Activated CD4-positive, alpha-beta memory T cell treated with anti-CD3 and anti-CD28 coated beads, Interleukin-2, amount 10 ng/mL, durations not matched to agents 7 days and 5 days (primary cell): ENCODE results near the gene EDA2R. TPM values are rescaled to one million over a fixed set of nuclear protein-coding genes. Genes with fewer than 3 reads are reported as not detected.

Source experiments
- CTCF ChIA-PET: fragments of 350-600 bp; sonication (Branson Sonifier 250); formaldehyde crosslinking; loops from one replicate; lab custom pipeline; 2021; ENCODE audit warnings: antibody characterized with exemption, inconsistent platforms; lab: Charles Lee
- POLR2A ChIA-PET: fragments of 350-600 bp; sonication (Branson Sonifier 250); formaldehyde crosslinking; loops from one replicate; lab custom pipeline; 2021; ENCODE audit warnings: antibody characterized with exemption; lab: Charles Lee
- DNase-seq: peaks from one replicate; pipeline ENCODE4 v3.0.0-alpha.2; 2020
- H3K27ac Mint-ChIP-seq: one replicate; pipeline ENCODE4 v1.8.0; 2021; ENCODE audit warnings: mild to moderate bottlenecking, mixed read lengths
- H3K27me3 Mint-ChIP-seq: one replicate; pipeline ENCODE4 v1.8.0; 2021; ENCODE audit warnings: mixed read lengths
- H3K36me3 Mint-ChIP-seq: one replicate; pipeline ENCODE4 v1.8.0; 2021; ENCODE audit warnings: low read depth, mixed read lengths
- H3K4me1 Mint-ChIP-seq: one replicate; pipeline ENCODE4 v1.8.0; 2021; ENCODE audit warnings: mixed read lengths
- H3K4me3 Mint-ChIP-seq: one replicate; pipeline ENCODE4 v1.8.0; 2021; ENCODE audit warnings: mild to moderate bottlenecking, mixed read lengths
- H3K9me3 Mint-ChIP-seq: one replicate; pipeline ENCODE4 v1.8.0; 2021; ENCODE audit warnings: mixed read lengths
- total RNA-seq, 2 experiments: library from RNA; stranded (reverse); gene quantifications; one replicate each; pipeline ENCODE4 v1.2.3, GENCODE V29; 2021

The EDA2R gene
- 1 to 10 TPM; 2.5 to 2.8 TPM for total RNA-seq

GRCh38 chrX:66638591-66639500, at the start of gene EDA2R:
Gene EDA2R, minus strand, starts transcription at chrX:66639078. Its CDS starts 23,058 bp downstream, at chrX:66616020.
- ChIA-PET POLR2A (no interaction called here), CTCF (interaction anchor here (1.0 kb wide), 1 partner anchor 1110 kb away, joined by 3 read pairs; no protein-coding TSS in a partner anchor)
- H3K27ac Mint-ChIP-seq: peak within 1 kb of the TSS; percentile 67
- peak; percentile 45 for DNase-seq
- H3K4me1 Mint-ChIP-seq: peaks cover 22% of the 10 kb centered on the region
- H3K9me3 Mint-ChIP-seq: no peaks in the 10 kb centered on the region
- no peaks in the 10 kb centered on the region for H3K36me3 Mint-ChIP-seq
- no peaks in the 10 kb centered on the region for H3K27me3 Mint-ChIP-seq
- peak within 1 kb of the TSS; percentile 69 for H3K4me3 Mint-ChIP-seq

- no peaks in the 10 kb centered on the region for H3K4me1 Mint-ChIP-seq
- no peaks in the 10 kb centered on the region for H3K36me3 Mint-ChIP-seq
- DNase-seq: no peak
- no peak overlapping the region for H3K4me3 Mint-ChIP-seq
- no peak overlapping the region for H3K27ac Mint-ChIP-seq
- ChIA-PET POLR2A (no interaction called here), CTCF (no interaction called here)
- H3K9me3 Mint-ChIP-seq: no peaks in the 10 kb centered on the region
- H3K27me3 Mint-ChIP-seq: no peaks in the 10 kb centered on the region
Observed at GRCh38 chrX:66684196-66684595, 45.3 kb upstream of the EDA2R start.

- POLR2A ChIA-PET: no interaction called here
Observed at GRCh38 chrX:66680451-66680850, 41.6 kb upstream of the EDA2R start.

GRCh38 chrX:66677430-66677829, 38.6 kb upstream of the EDA2R start:
- H3K4me1 Mint-ChIP-seq: no peaks in the 10 kb centered on the region

More at GRCh38 chrX:66680451-66680850, 41.6 kb upstream of the EDA2R start:
- DNase-seq: no peak
- H3K4me3 Mint-ChIP-seq: no peak overlapping the region
- no peaks in the 10 kb centered on the region for H3K27me3 Mint-ChIP-seq
- CTCF ChIA-PET: no interaction called here
- no peaks in the 10 kb centered on the region for H3K9me3 Mint-ChIP-seq
- no peaks in the 10 kb centered on the region for H3K4me1 Mint-ChIP-seq
- no peaks in the 10 kb centered on the region for H3K36me3 Mint-ChIP-seq
- H3K27ac Mint-ChIP-seq: no peak overlapping the region

GRCh38 chrX:66676990-66677389, 38.1 kb upstream of the EDA2R start:
- CTCF ChIA-PET: no interaction called here

More at GRCh38 chrX:66677430-66677829, 38.6 kb upstream of the EDA2R start:
- Mint-ChIP-seq H3K4me3 (no peak overlapping the region), H3K27me3 (no peaks in the 10 kb centered on the region), H3K27ac (no peak overlapping the region), H3K36me3 (no peaks in the 10 kb centered on the region), H3K9me3 (no peaks in the 10 kb centered on the region)
- CTCF ChIA-PET: no interaction called here
- POLR2A ChIA-PET: no interaction called here
- no peak for DNase-seq

GRCh38 chrX:66676413-66676812, 37.5 kb upstream of the EDA2R start:
- ChIA-PET CTCF (no interaction called here), POLR2A (no interaction called here)
- Mint-ChIP-seq H3K4me3 (no peak overlapping the region), H3K27ac (no peak overlapping the region), H3K36me3 (no peaks in the 10 kb centered on the region), H3K27me3 (no peaks in the 10 kb centered on the region), H3K9me3 (no peaks in the 10 kb centered on the region), H3K4me1 (no peaks in the 10 kb centered on the region)
- DNase-seq: no peak

More at GRCh38 chrX:66676990-66677389, 38.1 kb upstream of the EDA2R start:
- POLR2A ChIA-PET: no interaction called here
- no peak overlapping the region for H3K27ac Mint-ChIP-seq
- DNase-seq: no peak
- H3K4me3 Mint-ChIP-seq: no peak overlapping the region
- no peaks in the 10 kb centered on the region for H3K4me1 Mint-ChIP-seq
- H3K36me3 Mint-ChIP-seq: no peaks in the 10 kb centered on the region
- H3K27me3 Mint-ChIP-seq: no peaks in the 10 kb centered on the region
- no peaks in the 10 kb centered on the region for H3K9me3 Mint-ChIP-seq

GRCh38 chrX:66675541-66675940, 36.7 kb upstream of the EDA2R start:
- Mint-ChIP-seq H3K4me1 (no peaks in the 10 kb centered on the region), H3K9me3 (no peaks in the 10 kb centered on the region)

GRCh38 chrX:66674506-66674905, 35.6 kb upstream of the EDA2R start:
- Mint-ChIP-seq H3K4me1 (no peaks in the 10 kb centered on the region), H3K27ac (no peak overlapping the region), H3K27me3 (no peaks in the 10 kb centered on the region), H3K9me3 (no peaks in the 10 kb centered on the region), H3K36me3 (no peaks in the 10 kb centered on the region), H3K4me3 (no peak overlapping the region)
- ChIA-PET CTCF (no interaction called here), POLR2A (no interaction called here)
- DNase-seq: no peak

More at GRCh38 chrX:66675541-66675940, 36.7 kb upstream of the EDA2R start:
- Mint-ChIP-seq H3K27ac (no peak overlapping the region), H3K27me3 (no peaks in the 10 kb centered on the region), H3K4me3 (no peak overlapping the region), H3K36me3 (no peaks in the 10 kb centered on the region)
- no peak for DNase-seq
- ChIA-PET POLR2A (no interaction called here), CTCF (no interaction called here)

- no peak overlapping the region for H3K4me3 Mint-ChIP-seq
- no peaks in the 10 kb centered on the region for H3K36me3 Mint-ChIP-seq
- ChIA-PET CTCF (no interaction called here), POLR2A (no interaction called here)
- H3K4me1 Mint-ChIP-seq: no peaks in the 10 kb centered on the region
- no peaks in the 10 kb centered on the region for H3K9me3 Mint-ChIP-seq
- no peak for DNase-seq
- no peaks in the 10 kb centered on the region for H3K27me3 Mint-ChIP-seq
- H3K27ac Mint-ChIP-seq: no peak overlapping the region
Observed at GRCh38 chrX:66672106-66672505, 33.2 kb upstream of the EDA2R start.

- no peak for DNase-seq
- no peaks in the 10 kb centered on the region for H3K9me3 Mint-ChIP-seq
- H3K4me3 Mint-ChIP-seq: no peak overlapping the region
- no peaks in the 10 kb centered on the region for H3K27me3 Mint-ChIP-seq
- no peaks in the 10 kb centered on the region for H3K36me3 Mint-ChIP-seq
- CTCF ChIA-PET: no interaction called here
- H3K4me1 Mint-ChIP-seq: no peaks in the 10 kb centered on the region
- H3K27ac Mint-ChIP-seq: no peak overlapping the region
- POLR2A ChIA-PET: no interaction called here
Observed at GRCh38 chrX:66654411-66654810, 15.5 kb upstream of the EDA2R start.

GRCh38 chrX:66635360-66635759, 3.5 kb downstream of the EDA2R start:
- Mint-ChIP-seq H3K27ac (no peak overlapping the region), H3K36me3 (no peaks in the 10 kb centered on the region), H3K9me3 (no peaks in the 10 kb centered on the region), H3K27me3 (no peaks in the 10 kb centered on the region), H3K4me1 (peaks cover 22% of the 10 kb centered on the region), H3K4me3 (no peak overlapping the region)
- ChIA-PET POLR2A (no interaction called here), CTCF (interaction anchor here (0.6 kb wide), 1 partner anchor 96 kb away, joined by 3 read pairs; no protein-coding TSS in a partner anchor)
- DNase-seq: no peak

- no peak overlapping the region for H3K27ac Mint-ChIP-seq
- CTCF ChIA-PET: no interaction called here
- no peaks in the 10 kb centered on the region for H3K36me3 Mint-ChIP-seq
- POLR2A ChIA-PET: no interaction called here
- no peaks in the 10 kb centered on the region for H3K9me3 Mint-ChIP-seq
- DNase-seq: no peak
- no peak overlapping the region for H3K4me3 Mint-ChIP-seq
- H3K4me1 Mint-ChIP-seq: peaks cover 16% of the 10 kb centered on the region
- H3K27me3 Mint-ChIP-seq: no peaks in the 10 kb centered on the region
Observed at GRCh38 chrX:66634272-66634671, 4.6 kb downstream of the EDA2R start.

GRCh38 chrX:66633541-66633940, 5.3 kb downstream of the EDA2R start:
- no peak for DNase-seq
- H3K27ac Mint-ChIP-seq: no peak overlapping the region
- peaks cover 13% of the 10 kb centered on the region for H3K4me1 Mint-ChIP-seq

GRCh38 chrX:66632981-66633380, 5.9 kb downstream of the EDA2R start:
- no peaks in the 10 kb centered on the region for H3K9me3 Mint-ChIP-seq
- ChIA-PET POLR2A (no interaction called here), CTCF (no interaction called here)
- no peaks in the 10 kb centered on the region for H3K27me3 Mint-ChIP-seq
- no peak overlapping the region for H3K4me3 Mint-ChIP-seq
- no peak overlapping the region for H3K27ac Mint-ChIP-seq
- no peaks in the 10 kb centered on the region for H3K36me3 Mint-ChIP-seq
- peaks cover 12% of the 10 kb centered on the region for H3K4me1 Mint-ChIP-seq
- no peak for DNase-seq

More at GRCh38 chrX:66633541-66633940, 5.3 kb downstream of the EDA2R start:
- H3K4me3 Mint-ChIP-seq: no peak overlapping the region
- ChIA-PET CTCF (no interaction called here), POLR2A (no interaction called here)
- H3K9me3 Mint-ChIP-seq: no peaks in the 10 kb centered on the region
- no peaks in the 10 kb centered on the region for H3K27me3 Mint-ChIP-seq
- no peaks in the 10 kb centered on the region for H3K36me3 Mint-ChIP-seq
